NB4 (cell line): Measurements from ENCODE around the gene SEC61B.

Source experiments
- POLR2A ChIP-seq: IDR thresholded peaks from 2 replicates; pipeline ENCODE4 v1.6.1; 2011; ENCODE audit warnings: mild to moderate bottlenecking; ENCODE audit not compliant: insufficient read length; ENCODE audit errors: extremely low read depth
- TF ChIP-seq, protein P1 (sequence below): IDR thresholded peaks from one replicate; pipeline ENCODE4 v1.5.1; 2012; ENCODE audit warnings: low read depth, low read length

DNA sequence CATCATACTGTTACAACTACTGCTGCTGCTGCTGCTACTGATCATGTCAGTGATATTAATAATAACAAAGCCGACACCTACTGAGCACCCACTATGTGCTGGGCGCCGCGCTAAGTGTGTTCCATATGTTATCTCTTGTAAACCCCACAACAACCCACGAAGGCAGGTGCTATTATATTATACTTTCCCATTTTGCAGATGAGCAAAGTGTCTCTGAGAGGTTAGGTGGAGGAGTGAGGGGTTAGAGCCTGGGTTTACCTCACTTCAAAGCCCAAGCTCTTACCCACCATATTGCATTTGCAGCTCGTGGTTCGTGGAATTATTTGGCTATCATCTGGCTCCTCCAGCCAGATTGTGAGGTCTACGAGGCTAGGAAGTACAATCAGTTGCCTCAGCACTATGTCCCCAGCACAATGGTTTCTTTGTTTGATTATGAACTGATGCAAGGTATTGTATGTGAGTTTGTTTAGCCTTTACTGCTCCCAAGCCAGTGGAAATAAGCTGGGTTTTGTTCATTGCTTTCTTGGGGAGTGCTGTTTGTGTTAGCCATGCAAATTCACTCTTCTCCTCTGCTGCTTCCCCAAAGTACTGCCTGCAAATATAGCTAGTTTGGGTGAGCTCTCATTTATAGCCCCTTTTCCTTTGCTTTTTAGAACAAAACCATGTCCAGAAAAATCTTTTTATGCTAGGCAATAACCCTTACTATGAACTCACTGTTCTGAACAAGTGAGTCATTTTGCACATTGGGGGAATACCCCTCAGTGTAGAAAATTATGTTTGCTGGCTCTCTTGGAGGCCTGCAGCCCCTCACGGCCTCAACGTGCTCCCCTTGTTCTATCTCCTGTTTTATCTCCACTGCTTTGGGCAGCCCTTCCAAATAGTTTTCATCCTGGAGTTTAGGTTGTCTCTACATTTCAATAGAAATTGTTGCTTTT lies 48.2 kb upstream of the SEC61B start:
- TF ChIP-seq, protein P1, sequence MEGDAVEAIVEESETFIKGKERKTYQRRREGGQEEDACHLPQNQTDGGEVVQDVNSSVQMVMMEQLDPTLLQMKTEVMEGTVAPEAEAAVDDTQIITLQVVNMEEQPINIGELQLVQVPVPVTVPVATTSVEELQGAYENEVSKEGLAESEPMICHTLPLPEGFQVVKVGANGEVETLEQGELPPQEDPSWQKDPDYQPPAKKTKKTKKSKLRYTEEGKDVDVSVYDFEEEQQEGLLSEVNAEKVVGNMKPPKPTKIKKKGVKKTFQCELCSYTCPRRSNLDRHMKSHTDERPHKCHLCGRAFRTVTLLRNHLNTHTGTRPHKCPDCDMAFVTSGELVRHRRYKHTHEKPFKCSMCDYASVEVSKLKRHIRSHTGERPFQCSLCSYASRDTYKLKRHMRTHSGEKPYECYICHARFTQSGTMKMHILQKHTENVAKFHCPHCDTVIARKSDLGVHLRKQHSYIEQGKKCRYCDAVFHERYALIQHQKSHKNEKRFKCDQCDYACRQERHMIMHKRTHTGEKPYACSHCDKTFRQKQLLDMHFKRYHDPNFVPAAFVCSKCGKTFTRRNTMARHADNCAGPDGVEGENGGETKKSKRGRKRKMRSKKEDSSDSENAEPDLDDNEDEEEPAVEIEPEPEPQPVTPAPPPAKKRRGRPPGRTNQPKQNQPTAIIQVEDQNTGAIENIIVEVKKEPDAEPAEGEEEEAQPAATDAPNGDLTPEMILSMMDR: no peak
- TF ChIP-seq POLR2A: no peak
